COR-L47 (cell line): ENCODE results near the gene NDRG4.
"Not testable (repeated sequence)": the region's sequence is repeated elsewhere in the genome, so short reads cannot be mapped to it uniquely, and the experiment has no call there.

Experiments
- DNase-seq: peaks from one replicate; lab custom pipeline; 2025; lab: John Stamatoyannopoulos, UW

The NDRG4 gene

DNA sequence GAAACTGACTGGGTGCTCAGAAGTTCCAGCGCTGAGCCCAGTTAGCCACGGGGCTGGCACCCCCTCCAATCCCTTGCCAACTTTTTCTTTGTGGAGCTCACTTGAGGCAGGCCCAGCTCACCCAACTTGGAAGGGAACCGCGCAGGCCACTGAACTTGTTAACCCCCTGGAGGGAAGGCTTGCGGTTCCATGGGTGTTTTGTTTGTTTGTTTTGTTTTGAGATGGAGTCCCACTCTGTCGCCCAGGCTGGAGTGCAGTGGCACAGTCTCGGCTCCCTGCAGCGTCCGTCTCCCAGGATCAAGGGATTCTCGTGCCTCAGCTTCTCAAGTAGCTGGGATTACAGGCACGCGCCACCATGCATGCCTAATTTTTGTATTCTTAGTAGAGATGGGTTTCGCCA lies 34.1 kb upstream of the NDRG4 start:
- no peak for DNase-seq

DNA sequence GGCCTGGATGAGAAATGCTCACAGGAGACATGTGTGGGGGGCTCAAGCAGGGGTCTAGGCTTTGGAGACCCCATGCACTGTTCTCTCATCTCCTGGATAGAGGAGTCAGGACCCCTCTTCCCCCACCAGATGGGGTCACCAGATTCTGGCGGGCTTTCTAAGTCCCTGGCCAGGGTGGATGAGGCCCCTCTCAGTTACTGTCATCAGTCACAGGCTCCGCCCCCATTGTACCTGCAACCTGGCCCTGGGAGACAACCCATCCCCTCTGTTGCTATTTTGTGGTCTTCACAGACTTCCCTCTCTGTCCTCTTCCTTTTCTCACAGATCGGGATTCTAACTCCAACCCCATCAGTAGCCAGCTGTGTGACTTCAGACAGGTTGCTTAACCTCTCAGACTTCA lies 33.5 kb upstream of the NDRG4 start:
- no peak for DNase-seq

DNA sequence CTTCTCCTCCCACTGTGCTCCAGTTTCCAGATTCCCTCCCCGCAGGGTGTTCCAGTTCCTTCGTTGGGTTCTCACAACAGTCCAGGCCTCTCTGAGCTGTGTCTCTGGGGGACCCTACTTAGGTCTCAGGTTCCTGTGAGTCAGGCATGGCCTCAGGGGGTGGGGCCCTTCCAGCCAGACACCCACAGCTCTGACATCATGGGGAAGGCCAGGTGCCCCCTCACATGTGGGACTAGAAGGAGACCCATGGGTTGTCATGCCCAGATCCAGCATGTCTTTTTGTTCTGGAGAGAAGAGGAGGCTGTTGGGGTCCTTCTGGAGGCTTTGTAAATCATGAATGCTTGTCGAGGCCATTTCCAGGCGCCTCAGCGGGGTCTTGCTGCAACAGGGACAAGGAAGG lies 32.0 kb upstream of the NDRG4 start:
- no peak for DNase-seq

DNA sequence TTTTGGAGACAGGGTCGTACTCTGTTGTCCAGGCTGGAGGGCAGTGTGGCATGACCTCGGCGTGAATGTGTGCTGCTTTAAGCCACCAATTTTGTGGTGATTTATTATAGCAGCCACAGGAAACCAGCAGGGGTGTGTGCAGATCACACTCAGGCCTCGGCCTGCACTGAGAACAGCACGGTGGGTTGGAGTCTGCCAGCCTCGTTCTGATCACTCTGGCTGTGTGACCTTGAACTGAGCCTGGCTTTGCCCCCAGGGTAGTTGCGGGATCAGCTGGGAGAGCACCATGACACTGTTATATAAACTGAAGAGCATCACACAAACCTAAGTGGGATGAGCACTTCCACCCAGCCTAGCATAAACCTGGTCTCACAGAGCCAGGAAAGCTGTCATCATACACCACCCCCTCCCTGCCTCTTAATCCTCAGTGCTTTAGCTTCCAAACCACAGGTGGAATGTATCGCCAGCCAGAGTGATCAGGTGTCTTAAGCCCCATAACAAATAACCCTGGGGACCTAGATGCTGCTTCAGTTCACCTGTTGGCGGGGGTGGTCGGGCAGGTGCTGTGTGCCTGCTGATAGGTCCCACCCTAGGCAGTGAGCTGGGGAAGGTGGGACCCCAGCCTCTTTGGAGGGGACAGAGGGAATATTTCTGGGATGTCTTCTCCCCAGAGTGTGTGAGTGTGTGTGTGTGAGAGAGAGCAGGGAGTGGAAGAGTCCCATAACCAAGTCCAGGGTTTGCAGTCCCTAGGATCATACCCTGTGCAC lies 28.6 kb upstream of the NDRG4 start:
- DNase-seq: no peak

GRCh38 chr16:58472266-58472665 lies 27.7 kb upstream of the NDRG4 start:
- DNase-seq: no peak

DNA sequence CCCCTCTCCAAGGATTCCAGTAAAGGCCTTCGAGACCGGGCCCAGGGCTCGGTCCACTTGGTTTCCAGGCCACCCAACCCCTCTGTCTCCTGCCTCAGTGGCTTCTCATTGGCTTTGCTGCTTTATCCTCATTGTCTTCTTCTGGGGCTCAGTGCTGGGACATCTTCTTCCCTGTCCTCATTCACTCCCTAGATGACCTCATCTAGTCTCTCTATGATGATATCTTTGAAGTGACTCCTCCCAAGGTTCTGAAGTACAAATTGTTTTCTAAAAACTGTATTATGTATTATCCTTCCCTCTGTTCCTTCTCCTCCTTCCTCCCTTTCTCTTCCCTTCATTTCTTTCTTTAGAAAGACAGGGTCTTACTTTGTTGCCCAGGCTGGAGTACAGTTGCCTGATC lies 27.1 kb upstream of the NDRG4 start:
- no peak for DNase-seq

DNA sequence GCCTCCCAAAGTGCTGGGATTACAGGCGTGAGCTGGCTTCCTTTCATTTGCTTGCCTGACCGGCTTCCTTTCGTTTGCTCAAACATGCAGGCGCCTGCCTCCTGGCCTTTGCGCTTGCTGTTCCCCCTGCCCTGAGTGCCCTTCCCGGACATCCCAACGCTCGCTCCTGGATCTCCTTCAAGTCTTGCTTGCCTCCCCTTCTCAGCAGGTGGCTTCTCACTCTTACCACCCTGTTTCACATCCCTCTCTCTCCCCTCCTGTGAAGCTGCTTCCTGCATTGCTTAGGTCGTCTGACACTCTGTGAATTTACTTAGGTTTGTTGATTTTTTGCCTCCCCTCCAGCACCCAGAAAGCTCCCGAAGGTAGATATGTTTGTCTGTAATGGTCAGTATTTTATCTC lies 25.6 kb upstream of the NDRG4 start:
- DNase-seq: no peak

DNA sequence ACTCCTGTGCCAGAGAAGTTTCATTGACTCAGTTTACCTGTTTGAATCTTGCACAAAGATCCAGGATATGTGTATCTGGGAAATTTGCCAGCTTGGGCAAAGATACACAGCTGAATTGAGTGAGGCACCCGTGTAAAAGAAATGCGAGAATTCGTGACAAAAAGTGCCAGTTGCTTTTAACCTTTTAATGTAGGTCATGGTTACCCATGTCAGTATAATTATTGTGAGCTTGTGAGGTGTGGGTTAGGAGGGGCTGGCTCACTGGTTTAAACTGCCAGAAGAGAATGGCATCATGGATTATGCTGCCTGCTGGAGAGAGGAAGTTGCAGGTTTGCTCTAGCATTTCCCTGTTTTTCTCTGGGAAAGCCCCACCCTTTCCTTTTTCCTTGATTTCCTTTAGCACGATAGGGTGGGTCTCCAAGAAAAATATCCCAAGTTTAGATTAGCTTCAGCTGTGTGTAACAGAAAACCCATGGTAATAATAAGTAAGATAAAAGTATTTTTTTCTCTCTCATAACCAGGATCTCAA lies 24.8 kb upstream of the NDRG4 start:
- no peak for DNase-seq

DNA sequence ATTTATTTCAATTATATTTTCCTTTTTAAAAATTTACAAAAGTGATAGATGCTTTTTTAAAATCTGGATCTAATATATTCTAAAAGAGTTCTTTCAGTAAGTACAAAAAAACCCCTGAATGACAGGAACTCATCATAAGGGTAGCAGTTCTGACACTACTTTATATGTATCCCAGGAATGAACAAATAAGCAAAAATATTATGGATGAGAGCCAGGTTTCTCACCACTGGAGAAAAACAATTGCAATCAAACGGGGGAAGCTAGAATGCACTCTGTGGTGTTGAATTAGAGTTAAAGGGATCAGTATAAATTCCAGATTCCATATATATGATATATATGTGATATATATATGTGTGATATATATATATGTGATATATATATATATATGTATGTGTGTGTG lies 23.2 kb upstream of the NDRG4 start:
- no peak for DNase-seq

- no peak for DNase-seq
Measured at GRCh38 chr16:58478427-58478826, 21.5 kb upstream of the NDRG4 start.

DNA sequence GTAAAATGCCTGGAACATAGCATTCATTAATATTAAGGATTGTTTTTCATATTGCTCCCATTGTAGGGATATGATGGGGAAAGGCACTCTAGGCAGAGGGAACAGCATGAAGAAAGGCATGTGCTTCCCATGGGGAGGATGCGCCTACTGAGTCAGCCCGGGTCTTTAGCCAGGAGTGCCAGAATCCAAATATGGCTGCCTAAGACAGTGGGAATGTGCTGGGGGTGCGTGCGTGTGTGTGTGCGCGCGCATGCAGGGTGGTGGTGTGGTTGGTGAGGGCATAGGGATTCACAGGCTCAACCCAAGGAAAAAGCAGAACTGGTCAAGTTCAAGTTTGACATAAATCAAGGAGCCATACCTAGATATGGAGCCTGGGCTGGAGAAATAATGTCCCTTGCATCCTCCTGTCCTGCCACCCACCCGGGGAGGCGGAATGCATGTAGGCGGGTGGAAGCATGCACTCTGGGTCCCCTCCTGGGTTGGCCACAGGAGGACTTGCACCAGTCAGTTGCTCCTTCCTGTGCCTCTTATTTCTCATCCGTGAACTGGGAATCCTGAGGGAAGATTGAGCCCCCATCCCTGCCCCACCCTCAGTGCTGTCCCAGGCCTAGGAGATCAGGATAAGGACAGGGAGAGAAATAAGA lies 18.6 kb upstream of the NDRG4 start:
- no peak for DNase-seq

DNA sequence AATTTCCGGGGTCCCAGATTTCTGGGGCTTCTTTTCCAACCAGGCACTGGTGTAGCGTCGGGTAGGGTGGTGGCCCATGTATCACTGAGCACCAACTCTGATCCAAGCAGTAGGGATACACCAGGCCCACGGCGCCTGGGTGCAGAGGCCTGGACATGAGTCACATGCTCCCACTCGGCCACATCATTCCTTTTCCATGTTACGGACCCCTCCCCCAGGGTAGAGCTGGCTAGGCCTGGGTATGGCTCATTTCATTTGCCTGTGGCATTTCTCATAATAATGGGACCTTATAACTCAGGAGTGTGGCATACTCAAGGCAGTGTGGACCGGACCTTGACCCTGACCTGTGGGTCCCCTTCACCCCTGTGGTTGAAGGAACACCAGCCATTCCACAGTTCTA lies 18.0 kb upstream of the NDRG4 start:
- no peak for DNase-seq

DNA sequence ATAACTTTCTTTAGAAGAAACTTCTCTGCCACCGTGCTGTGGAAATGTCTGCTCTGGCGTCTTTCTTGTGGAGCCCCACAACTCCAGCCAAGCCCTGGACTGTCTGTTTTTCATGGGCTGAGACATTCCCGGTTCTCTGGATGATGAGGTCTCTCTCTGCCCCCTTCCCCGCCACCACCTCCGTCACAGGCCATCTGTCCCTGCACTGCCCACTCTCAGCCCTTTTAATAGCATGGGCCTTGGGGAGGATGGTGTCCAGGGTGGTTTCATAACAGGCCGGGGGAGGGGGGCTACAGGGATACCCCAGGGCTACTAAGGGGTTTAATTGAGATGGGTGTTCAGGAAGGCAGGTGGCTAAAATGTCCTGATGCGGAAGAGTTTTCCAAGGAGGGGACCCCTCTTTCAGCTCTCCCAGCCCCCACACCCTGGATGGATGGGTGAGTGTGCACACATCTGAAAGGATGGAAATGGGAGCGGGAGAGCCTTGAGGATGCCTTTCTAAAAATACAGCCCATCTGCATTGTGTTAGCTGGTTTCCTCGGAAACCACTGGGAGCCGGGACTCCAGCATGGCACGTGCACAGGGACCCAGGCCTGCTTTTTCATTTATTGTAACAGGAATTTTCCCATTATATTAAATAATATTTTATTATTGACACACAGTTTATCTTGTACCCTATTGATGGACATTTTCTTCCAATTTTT lies 14.6 kb upstream of the NDRG4 start:
- no peak for DNase-seq

DNA sequence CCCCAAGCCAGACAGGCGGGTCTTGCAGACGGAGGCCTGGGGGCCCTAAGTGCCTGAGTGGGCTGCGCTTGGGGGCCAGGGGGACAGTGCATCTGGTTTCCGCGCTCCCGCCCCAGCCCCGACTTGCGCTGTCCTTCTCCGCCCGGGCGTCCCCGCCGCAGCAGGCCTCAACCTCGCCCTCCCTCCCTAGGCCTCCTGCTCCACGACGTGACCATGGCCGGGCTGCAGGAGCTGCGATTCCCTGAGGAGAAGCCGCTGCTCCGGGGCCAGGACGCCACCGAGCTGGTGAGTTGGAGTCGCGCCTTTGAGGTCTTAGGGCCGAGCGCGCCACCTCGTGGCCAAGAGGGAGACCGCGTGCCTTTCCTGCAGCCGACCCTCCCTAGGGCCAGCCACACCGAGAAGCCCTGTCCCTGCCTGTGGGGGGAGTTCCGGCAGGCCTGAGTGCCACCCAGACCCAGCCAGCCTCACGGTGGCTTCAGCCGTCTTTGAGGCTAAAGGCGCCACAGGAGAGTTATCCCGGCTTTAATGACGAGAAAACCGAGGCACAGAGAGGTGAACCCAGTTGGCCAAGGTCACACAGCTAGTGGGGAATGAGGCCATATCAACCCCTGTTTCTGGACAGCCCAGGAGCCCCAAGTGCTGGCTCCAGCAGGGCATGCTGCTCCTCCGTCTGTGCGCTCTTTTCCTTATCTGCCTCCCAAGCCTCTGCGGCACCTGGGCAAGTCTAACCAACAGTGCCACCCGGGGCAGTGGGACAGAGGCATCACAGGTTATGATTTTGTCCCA lies 12.2 kb upstream of the NDRG4 start:
- peak; percentile 88 for DNase-seq

GRCh38 chr16:58488531-58488930 lies 11.4 kb upstream of the NDRG4 start:
- no peak for DNase-seq

- no peak for DNase-seq
Measured at GRCh38 chr16:58490065-58490464, 9.9 kb upstream of the NDRG4 start.

GRCh38 chr16:58490539-58490938 lies 9.4 kb upstream of the NDRG4 start:
- DNase-seq: not testable (repeated sequence)

GRCh38 chr16:58492066-58492465 lies 7.9 kb upstream of the NDRG4 start:
- no peak for DNase-seq

DNA sequence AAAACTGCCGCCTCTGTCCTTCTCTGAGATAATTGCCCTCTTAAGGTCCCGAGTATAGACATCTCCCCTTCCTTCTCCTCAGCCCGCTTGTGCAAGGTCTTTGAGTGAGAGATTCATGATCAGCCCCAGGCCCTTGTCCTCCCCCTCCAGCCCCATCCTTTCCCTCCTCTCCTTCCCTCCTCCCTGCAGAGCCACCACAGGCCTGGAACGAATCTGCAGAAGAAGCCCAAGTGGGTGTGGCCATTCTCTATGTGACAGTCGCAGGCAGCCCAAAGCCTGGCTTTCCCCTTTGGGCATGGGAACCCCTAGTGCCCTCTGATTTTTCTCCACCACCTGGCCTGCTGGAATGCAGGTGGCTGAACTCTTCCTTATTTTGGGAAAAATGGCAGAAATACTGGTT lies 7.2 kb upstream of the NDRG4 start:
- DNase-seq: peak; percentile 39

DNA sequence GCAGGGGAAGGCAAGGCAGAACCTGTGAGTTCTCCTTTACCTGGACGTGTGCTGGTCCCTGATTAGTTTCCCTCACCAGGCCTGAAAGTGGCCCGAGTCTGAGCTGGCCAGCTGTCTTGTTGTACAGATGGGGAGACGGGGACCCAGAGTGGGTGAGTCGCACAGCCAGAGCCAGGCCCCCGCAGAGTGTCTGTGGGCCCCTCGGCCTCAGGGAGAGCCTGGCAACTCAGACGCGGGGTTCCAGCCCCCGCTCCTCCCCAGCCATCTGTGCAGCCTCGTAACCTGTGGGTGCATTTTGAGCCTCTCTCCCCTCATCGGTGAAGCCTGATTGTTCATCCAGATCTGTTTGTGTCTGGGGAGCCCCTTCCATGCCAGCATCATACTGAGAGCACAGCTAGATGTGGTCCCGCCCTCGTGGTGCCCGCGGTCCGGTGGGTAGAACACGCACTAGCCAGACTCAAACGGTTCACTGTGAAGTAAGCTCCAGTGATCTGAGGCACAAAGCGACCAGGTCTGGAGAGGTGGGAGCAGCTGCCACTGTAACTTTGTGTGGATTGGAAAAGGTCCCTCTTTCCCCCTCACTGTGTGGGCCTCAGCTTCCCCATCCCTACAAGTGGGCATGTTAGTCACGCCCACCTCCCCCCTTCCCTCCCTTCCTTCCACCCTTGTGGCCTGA lies 6.0 kb upstream of the NDRG4 start:
- DNase-seq: no peak

DNA sequence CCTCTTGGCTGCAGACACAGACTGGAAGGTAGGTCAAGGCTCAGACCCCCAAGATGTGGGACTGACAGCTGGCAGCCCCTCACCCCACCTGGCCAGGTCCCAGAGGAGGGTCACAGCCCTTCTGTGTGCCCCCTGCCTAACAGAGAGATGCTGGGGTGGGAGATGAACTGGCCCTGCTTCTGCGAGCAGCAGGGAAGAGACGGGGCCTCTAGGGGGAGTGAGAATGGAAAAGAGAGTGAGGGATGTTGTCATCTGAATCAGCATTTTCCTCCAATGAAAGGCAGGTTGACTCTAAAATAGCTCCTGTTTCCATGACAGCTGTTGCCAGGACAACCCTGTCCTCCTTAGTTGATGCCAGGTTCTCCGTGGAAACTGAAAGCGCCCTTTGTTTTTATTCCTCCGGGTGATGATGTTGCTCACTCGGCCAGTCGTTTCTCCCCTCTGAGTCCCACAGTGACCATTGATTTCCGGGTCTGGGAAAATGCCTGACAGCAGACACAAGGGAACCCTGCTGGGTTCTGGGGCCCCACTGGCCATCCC lies 4.9 kb upstream of the NDRG4 start:
- DNase-seq: peak; percentile 99
